ENCODE data around the gene GRID2IP. TPM values are rescaled to one million over a fixed set of nuclear protein-coding genes. Genes with fewer than 3 reads are reported as not detected.

Gene GRID2IP
- total and polyA plus RNA-seq, 10 of the 15 experiments (the other 5 are each of a cell fraction or from before 2014, with no cell fraction given): not detected

DNA sequence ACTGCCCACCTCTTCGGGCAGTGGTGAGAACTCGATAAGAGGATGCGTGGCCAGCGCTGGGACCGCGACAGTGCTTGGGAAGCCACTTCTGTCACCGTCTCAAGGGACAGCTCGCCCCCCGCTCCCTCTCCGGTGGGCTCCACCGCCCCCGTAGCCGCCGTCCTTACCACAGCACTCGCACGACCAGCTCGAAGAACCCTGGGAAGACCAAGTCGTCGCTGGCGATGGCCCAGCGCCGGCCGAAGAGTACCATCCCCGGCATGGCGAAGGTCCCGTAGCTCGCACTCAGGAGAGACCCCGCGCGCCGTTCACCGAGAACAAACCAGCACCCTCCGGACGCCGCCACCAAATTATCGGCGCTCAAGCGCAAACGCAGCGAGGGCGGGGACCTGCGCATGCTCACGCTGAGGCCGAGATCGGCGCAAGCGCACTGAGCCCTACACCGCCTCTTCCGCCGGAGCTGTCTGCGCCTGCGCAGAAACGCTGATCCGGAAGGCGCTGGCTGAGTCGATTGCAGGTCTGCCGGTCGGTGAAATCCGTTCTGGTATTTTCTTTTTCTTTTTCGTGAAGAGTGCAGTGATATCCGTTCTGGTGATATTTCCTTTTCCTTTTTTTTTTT, 103.6 kb downstream of the GRID2IP start, which contains the start of gene DAGLB (continued):
- TF ChIP-seq, protein P1, sequence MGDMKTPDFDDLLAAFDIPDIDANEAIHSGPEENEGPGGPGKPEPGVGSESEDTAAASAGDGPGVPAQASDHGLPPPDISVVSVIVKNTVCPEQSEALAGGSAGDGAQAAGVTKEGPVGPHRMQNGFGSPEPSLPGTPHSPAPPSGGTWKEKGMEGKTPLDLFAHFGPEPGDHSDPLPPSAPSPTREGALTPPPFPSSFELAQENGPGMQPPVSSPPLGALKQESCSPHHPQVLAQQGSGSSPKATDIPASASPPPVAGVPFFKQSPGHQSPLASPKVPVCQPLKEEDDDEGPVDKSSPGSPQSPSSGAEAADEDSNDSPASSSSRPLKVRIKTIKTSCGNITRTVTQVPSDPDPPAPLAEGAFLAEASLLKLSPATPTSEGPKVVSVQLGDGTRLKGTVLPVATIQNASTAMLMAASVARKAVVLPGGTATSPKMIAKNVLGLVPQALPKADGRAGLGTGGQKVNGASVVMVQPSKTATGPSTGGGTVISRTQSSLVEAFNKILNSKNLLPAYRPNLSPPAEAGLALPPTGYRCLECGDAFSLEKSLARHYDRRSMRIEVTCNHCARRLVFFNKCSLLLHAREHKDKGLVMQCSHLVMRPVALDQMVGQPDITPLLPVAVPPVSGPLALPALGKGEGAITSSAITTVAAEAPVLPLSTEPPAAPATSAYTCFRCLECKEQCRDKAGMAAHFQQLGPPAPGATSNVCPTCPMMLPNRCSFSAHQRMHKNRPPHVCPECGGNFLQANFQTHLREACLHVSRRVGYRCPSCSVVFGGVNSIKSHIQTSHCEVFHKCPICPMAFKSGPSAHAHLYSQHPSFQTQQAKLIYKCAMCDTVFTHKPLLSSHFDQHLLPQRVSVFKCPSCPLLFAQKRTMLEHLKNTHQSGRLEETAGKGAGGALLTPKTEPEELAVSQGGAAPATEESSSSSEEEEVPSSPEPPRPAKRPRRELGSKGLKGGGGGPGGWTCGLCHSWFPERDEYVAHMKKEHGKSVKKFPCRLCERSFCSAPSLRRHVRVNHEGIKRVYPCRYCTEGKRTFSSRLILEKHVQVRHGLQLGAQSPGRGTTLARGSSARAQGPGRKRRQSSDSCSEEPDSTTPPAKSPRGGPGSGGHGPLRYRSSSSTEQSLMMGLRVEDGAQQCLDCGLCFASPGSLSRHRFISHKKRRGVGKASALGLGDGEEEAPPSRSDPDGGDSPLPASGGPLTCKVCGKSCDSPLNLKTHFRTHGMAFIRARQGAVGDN (IDR thresholded peaks at IDR 0.05): peak; percentile 24; the same call in 1 of the 2 replicates
- TF ChIP-seq CTCF (IDR thresholded peaks at IDR 0.05 in 2 of 3, conservative IDR thresholded peaks at IDR 0.05 in 1 of 3; ENCODE audit: control insufficient read depth in 2 of 3, extremely low read depth in 1 of 3, insufficient read depth in 1 of 3, low read depth in 3 of 3, low read length in 3 of 3): no peak
- no peak for TF ChIP-seq EZH2 (IDR thresholded peaks at IDR 0.05; ENCODE audit: borderline replicate concordance, control insufficient read depth, low read depth, low read length)
- TF ChIP-seq POU2F2 (IDR thresholded peaks at IDR 0.05; ENCODE audit: borderline replicate concordance, low read depth, low read length): no peak
- TF ChIP-seq JUNB (IDR thresholded peaks at IDR 0.05): no peak
- TF ChIP-seq RUNX3 (IDR thresholded peaks at IDR 0.05; ENCODE audit: low read length): 0 out of 2 replicates have a peak, but pooled peaks have one; percentile 31
- no peak for TF ChIP-seq CBX3 (IDR thresholded peaks at IDR 0.05; ENCODE audit: borderline replicate concordance, low read depth)
- TF ChIP-seq LARP7 (IDR thresholded peaks at IDR 0.05): peak; percentile 80; the same call in 1 of the 2 replicates
- TF ChIP-seq, protein P2, sequence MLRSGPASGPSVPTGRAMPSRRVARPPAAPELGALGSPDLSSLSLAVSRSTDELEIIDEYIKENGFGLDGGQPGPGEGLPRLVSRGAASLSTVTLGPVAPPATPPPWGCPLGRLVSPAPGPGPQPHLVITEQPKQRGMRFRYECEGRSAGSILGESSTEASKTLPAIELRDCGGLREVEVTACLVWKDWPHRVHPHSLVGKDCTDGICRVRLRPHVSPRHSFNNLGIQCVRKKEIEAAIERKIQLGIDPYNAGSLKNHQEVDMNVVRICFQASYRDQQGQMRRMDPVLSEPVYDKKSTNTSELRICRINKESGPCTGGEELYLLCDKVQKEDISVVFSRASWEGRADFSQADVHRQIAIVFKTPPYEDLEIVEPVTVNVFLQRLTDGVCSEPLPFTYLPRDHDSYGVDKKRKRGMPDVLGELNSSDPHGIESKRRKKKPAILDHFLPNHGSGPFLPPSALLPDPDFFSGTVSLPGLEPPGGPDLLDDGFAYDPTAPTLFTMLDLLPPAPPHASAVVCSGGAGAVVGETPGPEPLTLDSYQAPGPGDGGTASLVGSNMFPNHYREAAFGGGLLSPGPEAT (IDR thresholded peaks at IDR 0.05; ENCODE audit: low read depth): no peak; the same call in 1 of the 2 replicates
- TF ChIP-seq SRF (IDR thresholded peaks at IDR 0.05; ENCODE audit: low read depth in 2 of 2, low read length in 2 of 2): no peak
- no peak for TF ChIP-seq CHD1 (IDR thresholded peaks at IDR 0.05; ENCODE audit: low read depth, low read length)
- 0 out of 2 replicates have a peak, but pooled peaks have one; percentile 5 for TF ChIP-seq SMARCA5 (IDR thresholded peaks at IDR 0.05)
- TF ChIP-seq CEBPB (IDR thresholded peaks at IDR 0.05; ENCODE audit: borderline replicate concordance in 1 of 2, low read depth in 2 of 2, low read length in 2 of 2): no peak
- no peak for TF ChIP-seq ASH2L (IDR thresholded peaks at IDR 0.05; ENCODE audit: borderline replicate concordance, low read depth)
- TF ChIP-seq NFIC (IDR thresholded peaks at IDR 0.05; ENCODE audit: low read depth, low read length): no peak
- TF ChIP-seq MEF2A (IDR thresholded peaks at IDR 0.05; ENCODE audit: insufficient read depth, low read depth, low read length): no peak
- TF ChIP-seq EGR1 (IDR thresholded peaks at IDR 0.05; ENCODE audit: borderline replicate concordance in 1 of 2, low read depth in 2 of 2, low read length in 2 of 2): peak in 1 of 2 experiments; percentile 23; a peak in 1 of 3 replicates
- TF ChIP-seq GABPA (IDR thresholded peaks at IDR 0.05; ENCODE audit: low read depth): no peak

All from GM12878 (cell line).